DND-41 (cell line): Measurements from ENCODE around the gene LAPTM5.

ENCODE experiments used
- ATAC-seq: fragments of 200-7000 bp; cut with Tn5 transposase; 3 replicates; pipeline ENCODE4 v1.9.1; 2021; ENCODE audit warnings: low read depth; ENCODE audit not compliant: insufficient read depth
- DNase-seq: peaks from one replicate; pipeline ENCODE4 v3.0.0-alpha.2; 2020
- H2AFZ ChIP-seq: 2 replicates; pipeline ENCODE4 v1.6.0; 2012; ENCODE audit warnings: low read depth, low read length
- H3K27ac ChIP-seq: 2 replicates; pipeline ENCODE4 v1.5.1; 2012; ENCODE audit warnings: low read length, inconsistent platforms
- H3K27me3 ChIP-seq: fragments of 200-600 bp; sonication (generic); 2 replicates; pipeline ENCODE4 v1.6.0; 2012; ENCODE audit warnings: low read length, mild to moderate bottlenecking, inconsistent platforms; ENCODE audit not compliant: insufficient read depth, poor library complexity
- H3K36me3 ChIP-seq: 2 replicates; pipeline ENCODE4 v1.5.1; 2012; ENCODE audit warnings: low read length, inconsistent platforms; ENCODE audit not compliant: insufficient read depth
- H3K4me1 ChIP-seq: 2 replicates; pipeline ENCODE4 v1.5.1; 2012; ENCODE audit warnings: mild to moderate bottlenecking, low read length; ENCODE audit not compliant: insufficient read depth
- H3K4me2 ChIP-seq: 2 replicates; pipeline ENCODE4 v1.6.0; 2012; ENCODE audit warnings: mild to moderate bottlenecking, moderate library complexity, low read length, inconsistent platforms; ENCODE audit not compliant: insufficient read depth
- H3K4me3 ChIP-seq, 2 experiments: fragments of 200-600 bp in 1 of 2; shearing (Covaris generic) in 1 of 2; 2 replicates each; pipeline ENCODE4 v1.5.1; 2012 to 2016; ENCODE audit warnings: inconsistent platforms in 2 of 2, low read length in 2 of 2, mild to moderate bottlenecking in 2 of 2, low read depth in 1 of 2, moderate library complexity in 1 of 2
- H3K79me2 ChIP-seq: 2 replicates; pipeline ENCODE4 v1.6.0; 2012; ENCODE audit warnings: low read length, inconsistent platforms; ENCODE audit not compliant: insufficient read depth
- H3K9ac ChIP-seq: 2 replicates; pipeline ENCODE4 v1.6.0; 2012; ENCODE audit warnings: low read depth, mild to moderate bottlenecking, inconsistent platforms, low read length, moderate library complexity
- H3K9me3 ChIP-seq: 2 replicates; pipeline ENCODE4 v1.5.1; 2012; ENCODE audit warnings: low read length, moderate library complexity, mild to moderate bottlenecking, inconsistent platforms; ENCODE audit not compliant: insufficient read depth, severe bottlenecking
- H4K20me1 ChIP-seq: 2 replicates; pipeline ENCODE4 v1.6.0; 2012; ENCODE audit warnings: low read length; ENCODE audit not compliant: insufficient read depth
- CTCF ChIP-seq: IDR thresholded peaks from 2 replicates; pipeline ENCODE4 v1.5.1; 2012; ENCODE audit warnings: borderline replicate concordance, low read length, moderate library complexity, mild to moderate bottlenecking; ENCODE audit not compliant: poor library complexity, severe bottlenecking; ENCODE audit errors: extremely low read depth
- EZH2 ChIP-seq: IDR thresholded peaks from 3 replicates; pipeline ENCODE4 v1.6.1; 2012; ENCODE audit warnings: borderline replicate concordance, low read depth, mild to moderate bottlenecking, moderate library complexity, low read length, inconsistent platforms; ENCODE audit not compliant: severe bottlenecking

Gene LAPTM5

GRCh38 chr1:30683699-30684098, 73.9 kb downstream of the LAPTM5 start:
- Histone ChIP-seq H3K27me3 (peaks cover 6% of the 10 kb centered on the region), H4K20me1 (no peaks in the 10 kb centered on the region), H3K9ac (no peak overlapping the region), H3K4me3 (no peak overlapping the region), H3K4me1 (no peaks in the 10 kb centered on the region), H3K79me2 (no peaks in the 10 kb centered on the region), H2AFZ (no peak overlapping the region), H3K9me3 (peaks cover 21% of the 10 kb centered on the region), H3K36me3 (no peaks in the 10 kb centered on the region), H3K4me2 (no peak overlapping the region), H3K27ac (no peak overlapping the region)
- no peak for ATAC-seq
- TF ChIP-seq CTCF: no peak
- no peak for TF ChIP-seq EZH2
- no peak for DNase-seq
